Ishikawa (cell line): Measurements from ENCODE around the gene KMT2E.

ENCODE experiments used
- CEBPB ChIP-seq: IDR thresholded peaks from 2 replicates; pipeline ENCODE4 v1.6.1; 2012
- RAD21 ChIP-seq: IDR thresholded peaks from 2 replicates; pipeline ENCODE4 v1.6.1; 2012; ENCODE audit warnings: low read depth
- TAF1 ChIP-seq: IDR thresholded peaks from 2 replicates; pipeline ENCODE4 v1.6.1; 2012; ENCODE audit warnings: low read depth, mild to moderate bottlenecking

DNA sequence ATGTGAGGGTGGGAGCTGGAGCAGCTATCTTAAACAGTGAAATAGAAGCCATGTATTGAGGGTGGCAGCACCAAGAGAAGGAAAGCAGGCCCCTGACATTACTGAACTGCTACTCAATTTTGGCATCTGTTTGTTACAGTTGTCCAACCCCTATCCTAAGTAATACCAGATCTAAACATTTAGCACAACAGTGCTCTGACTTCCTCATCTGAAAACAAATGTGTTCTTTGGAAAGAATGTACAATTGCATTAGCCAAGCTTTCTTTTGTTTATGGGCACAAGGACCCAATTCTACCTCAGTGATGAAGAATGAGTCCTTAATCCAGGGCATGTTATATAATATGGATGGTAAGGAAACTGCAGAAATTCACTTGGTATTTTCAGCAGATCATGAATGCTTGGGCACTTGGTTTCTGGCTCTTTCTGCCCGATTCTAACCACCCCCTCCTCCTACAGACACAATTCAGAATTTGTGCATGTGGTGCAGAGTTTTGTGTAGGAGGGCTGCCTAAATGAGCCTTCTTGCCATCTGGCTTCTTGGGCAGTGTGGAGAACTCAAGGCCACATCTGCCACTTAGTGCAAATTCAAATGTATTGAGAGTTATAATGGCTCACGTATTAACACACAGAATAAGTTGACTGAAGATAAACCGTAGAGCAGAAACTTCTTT lies 36.9 kb upstream of the KMT2E start:
- TF ChIP-seq TAF1 (no peak), CEBPB (no peak), RAD21 (no peak)
